ENCODE measurements around the gene LHX5.

DNA sequence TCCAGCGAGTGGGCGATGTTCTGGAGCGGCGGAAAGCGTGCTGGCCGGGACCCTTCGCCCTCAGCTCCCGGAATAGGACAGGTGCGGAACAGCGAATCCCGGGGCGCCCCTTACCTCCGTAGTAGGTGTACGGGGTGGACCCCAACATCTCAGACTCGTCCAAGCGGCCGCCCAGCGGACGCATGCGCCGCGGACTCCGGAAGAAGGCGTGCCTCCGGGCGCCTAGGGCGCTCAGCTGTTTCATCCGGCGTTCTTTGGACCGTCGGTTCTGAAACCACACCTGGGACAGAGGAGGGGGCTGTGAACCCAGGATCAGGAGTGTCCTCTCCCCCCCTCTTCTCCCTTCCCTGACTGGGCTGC, 4.5 kb downstream of the LHX5 start:
- TF ChIP-seq, protein P1, sequence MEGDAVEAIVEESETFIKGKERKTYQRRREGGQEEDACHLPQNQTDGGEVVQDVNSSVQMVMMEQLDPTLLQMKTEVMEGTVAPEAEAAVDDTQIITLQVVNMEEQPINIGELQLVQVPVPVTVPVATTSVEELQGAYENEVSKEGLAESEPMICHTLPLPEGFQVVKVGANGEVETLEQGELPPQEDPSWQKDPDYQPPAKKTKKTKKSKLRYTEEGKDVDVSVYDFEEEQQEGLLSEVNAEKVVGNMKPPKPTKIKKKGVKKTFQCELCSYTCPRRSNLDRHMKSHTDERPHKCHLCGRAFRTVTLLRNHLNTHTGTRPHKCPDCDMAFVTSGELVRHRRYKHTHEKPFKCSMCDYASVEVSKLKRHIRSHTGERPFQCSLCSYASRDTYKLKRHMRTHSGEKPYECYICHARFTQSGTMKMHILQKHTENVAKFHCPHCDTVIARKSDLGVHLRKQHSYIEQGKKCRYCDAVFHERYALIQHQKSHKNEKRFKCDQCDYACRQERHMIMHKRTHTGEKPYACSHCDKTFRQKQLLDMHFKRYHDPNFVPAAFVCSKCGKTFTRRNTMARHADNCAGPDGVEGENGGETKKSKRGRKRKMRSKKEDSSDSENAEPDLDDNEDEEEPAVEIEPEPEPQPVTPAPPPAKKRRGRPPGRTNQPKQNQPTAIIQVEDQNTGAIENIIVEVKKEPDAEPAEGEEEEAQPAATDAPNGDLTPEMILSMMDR (IDR thresholded peaks at IDR 0.05 in 8 of 11, conservative IDR thresholded peaks at IDR 0.05 in 3 of 11): peak in 1 of 11 experiments; percentile 6
- no peak for TF ChIP-seq POLR2A (IDR thresholded peaks at IDR 0.05)

All from spleen (tissue), 7 donors.